Measurements from ENCODE around the gene KIT.

Gene KIT

GRCh38 chr4:54707406-54707805, 49.6 kb downstream of the KIT start:
- Mint-ChIP-seq H3K9me3 (no peaks in the 10 kb centered on the region), H3K27me3 (peaks cover 3% of the 10 kb centered on the region), H3K27ac (no peak overlapping the region), H3K4me1 (peaks cover 10% of the 10 kb centered on the region), H3K4me3 (no peak overlapping the region), H3K36me3 (ENCODE audit: low read depth) (no peaks in the 10 kb centered on the region)
- ATAC-seq (no peak), DNase-seq (no peak)

- no peak overlapping the region for H3K27ac Mint-ChIP-seq
- no peaks in the 10 kb centered on the region for H3K36me3 Mint-ChIP-seq (ENCODE audit: low read depth)
- no peak for ATAC-seq
- no peaks in the 10 kb centered on the region for H3K9me3 Mint-ChIP-seq
- H3K27me3 Mint-ChIP-seq, result peaks cover 3% of the 10 kb centered on the region
- peaks cover 10% of the 10 kb centered on the region for H3K4me1 Mint-ChIP-seq
- no peak overlapping the region for H3K4me3 Mint-ChIP-seq
- DNase-seq, result no peak
Observed at GRCh38 chr4:54708339-54709279, 50.9 kb downstream of the KIT start.

- Mint-ChIP-seq H3K36me3 (ENCODE audit: low read depth) (no peaks in the 10 kb centered on the region), H3K9me3 (no peaks in the 10 kb centered on the region), H3K27me3 (peaks cover 3% of the 10 kb centered on the region), H3K4me1 (peaks cover 10% of the 10 kb centered on the region), H3K27ac (no peak overlapping the region), H3K4me3 (no peak overlapping the region)
- DNase-seq (no peak), ATAC-seq (no peak)
Observed at GRCh38 chr4:54709400-54709799, 51.6 kb downstream of the KIT start.

- Mint-ChIP-seq H3K27ac (no peak overlapping the region), H3K9me3 (no peaks in the 10 kb centered on the region), H3K4me3 (no peak overlapping the region), H3K4me1 (peaks cover 10% of the 10 kb centered on the region), H3K27me3 (peaks cover 3% of the 10 kb centered on the region), H3K36me3 (ENCODE audit: low read depth) (no peaks in the 10 kb centered on the region)
- DNase-seq, result no peak
- ATAC-seq, result no peak
Observed at GRCh38 chr4:54712206-54712605, 54.4 kb downstream of the KIT start.

- DNase-seq, result no peak
- Mint-ChIP-seq H3K4me3 (no peak overlapping the region), H3K36me3 (ENCODE audit: low read depth) (no peaks in the 10 kb centered on the region), H3K9me3 (no peaks in the 10 kb centered on the region), H3K27me3 (no peaks in the 10 kb centered on the region), H3K27ac (no peak overlapping the region), H3K4me1 (peaks cover 3% of the 10 kb centered on the region)
- ATAC-seq, result no peak
Observed at GRCh38 chr4:54714631-54715030, 56.9 kb downstream of the KIT start.

- ATAC-seq, result no peak
- no peaks in the 10 kb centered on the region for H3K36me3 Mint-ChIP-seq (ENCODE audit: low read depth)
- no peaks in the 10 kb centered on the region for H3K4me1 Mint-ChIP-seq
- H3K27me3 Mint-ChIP-seq, result no peaks in the 10 kb centered on the region
- no peak overlapping the region for H3K4me3 Mint-ChIP-seq
- DNase-seq, result no peak
- H3K27ac Mint-ChIP-seq, result no peak overlapping the region
- H3K9me3 Mint-ChIP-seq, result no peaks in the 10 kb centered on the region
Observed at GRCh38 chr4:54716478-54717065, 58.8 kb downstream of the KIT start.

GRCh38 chr4:54717694-54718093, 59.9 kb downstream of the KIT start:
- Mint-ChIP-seq H3K27ac (no peak overlapping the region), H3K9me3 (no peaks in the 10 kb centered on the region), H3K36me3 (ENCODE audit: low read depth) (no peaks in the 10 kb centered on the region), H3K4me3 (no peak overlapping the region), H3K27me3 (no peaks in the 10 kb centered on the region), H3K4me1 (no peaks in the 10 kb centered on the region)
- ATAC-seq (no peak), DNase-seq (no peak)

GRCh38 chr4:54719378-54719777, 61.6 kb downstream of the KIT start:
- H3K4me1 Mint-ChIP-seq, result no peaks in the 10 kb centered on the region
- no peak for ATAC-seq
- no peak overlapping the region for H3K27ac Mint-ChIP-seq
- no peaks in the 10 kb centered on the region for H3K27me3 Mint-ChIP-seq
- H3K4me3 Mint-ChIP-seq, result no peak overlapping the region
- no peaks in the 10 kb centered on the region for H3K36me3 Mint-ChIP-seq (ENCODE audit: low read depth)
- no peaks in the 10 kb centered on the region for H3K9me3 Mint-ChIP-seq
- DNase-seq, result no peak

- no peaks in the 10 kb centered on the region for H3K9me3 Mint-ChIP-seq
- H3K36me3 Mint-ChIP-seq (ENCODE audit: low read depth), result no peaks in the 10 kb centered on the region
- no peak overlapping the region for H3K4me3 Mint-ChIP-seq
- H3K4me1 Mint-ChIP-seq, result no peaks in the 10 kb centered on the region
- ATAC-seq (no peak), DNase-seq (no peak)
- H3K27me3 Mint-ChIP-seq, result no peaks in the 10 kb centered on the region
- H3K27ac Mint-ChIP-seq, result no peak overlapping the region
Observed at GRCh38 chr4:54723220-54723619, 65.5 kb downstream of the KIT start.

- DNase-seq (no peak), ATAC-seq (no peak)
- no peaks in the 10 kb centered on the region for H3K27me3 Mint-ChIP-seq
- no peaks in the 10 kb centered on the region for H3K9me3 Mint-ChIP-seq
- H3K4me3 Mint-ChIP-seq, result no peak overlapping the region
- no peak overlapping the region for H3K27ac Mint-ChIP-seq
- H3K36me3 Mint-ChIP-seq (ENCODE audit: low read depth), result no peaks in the 10 kb centered on the region
- H3K4me1 Mint-ChIP-seq, result no peaks in the 10 kb centered on the region
Observed at GRCh38 chr4:54723820-54724219, 66.1 kb downstream of the KIT start.

GRCh38 chr4:54726907-54727306, 69.2 kb downstream of the KIT start:
- Mint-ChIP-seq H3K9me3 (no peaks in the 10 kb centered on the region), H3K4me1 (no peaks in the 10 kb centered on the region), H3K27ac (no peak overlapping the region), H3K27me3 (no peaks in the 10 kb centered on the region), H3K4me3 (no peak overlapping the region), H3K36me3 (ENCODE audit: low read depth) (no peaks in the 10 kb centered on the region)
- DNase-seq (no peak), ATAC-seq (no peak)

- no peak overlapping the region for H3K4me3 Mint-ChIP-seq
Observed at GRCh38 chr4:54727346-54727745, 69.6 kb downstream of the KIT start.

GRCh38 chr4:54728368-54728767, 70.6 kb downstream of the KIT start:
- H3K27ac Mint-ChIP-seq, result no peak overlapping the region
- H3K4me1 Mint-ChIP-seq, result no peaks in the 10 kb centered on the region
- no peaks in the 10 kb centered on the region for H3K9me3 Mint-ChIP-seq
- no peak for DNase-seq
- ATAC-seq, result no peak
- no peaks in the 10 kb centered on the region for H3K36me3 Mint-ChIP-seq (ENCODE audit: low read depth)
- no peak overlapping the region for H3K4me3 Mint-ChIP-seq
- H3K27me3 Mint-ChIP-seq, result no peaks in the 10 kb centered on the region

More at GRCh38 chr4:54727346-54727745, 69.6 kb downstream of the KIT start:
- DNase-seq, result no peak
- H3K9me3 Mint-ChIP-seq, result no peaks in the 10 kb centered on the region
- no peak for ATAC-seq
- no peaks in the 10 kb centered on the region for H3K4me1 Mint-ChIP-seq
- no peak overlapping the region for H3K27ac Mint-ChIP-seq
- no peaks in the 10 kb centered on the region for H3K36me3 Mint-ChIP-seq (ENCODE audit: low read depth)
- H3K27me3 Mint-ChIP-seq, result no peaks in the 10 kb centered on the region

- H3K4me3 Mint-ChIP-seq, result no peak overlapping the region
- H3K4me1 Mint-ChIP-seq, result no peaks in the 10 kb centered on the region
- no peaks in the 10 kb centered on the region for H3K27me3 Mint-ChIP-seq
- no peaks in the 10 kb centered on the region for H3K9me3 Mint-ChIP-seq
- no peak overlapping the region for H3K27ac Mint-ChIP-seq
- DNase-seq, result no peak
- H3K36me3 Mint-ChIP-seq (ENCODE audit: low read depth), result no peaks in the 10 kb centered on the region
- ATAC-seq, result no peak
Observed at GRCh38 chr4:54729256-54729655, 71.5 kb downstream of the KIT start.

GRCh38 chr4:54730581-54730980, 72.8 kb downstream of the KIT start:
- DNase-seq, result no peak
- Mint-ChIP-seq H3K4me1 (no peaks in the 10 kb centered on the region), H3K27ac (no peak overlapping the region), H3K36me3 (ENCODE audit: low read depth) (no peaks in the 10 kb centered on the region), H3K9me3 (no peaks in the 10 kb centered on the region), H3K4me3 (no peak overlapping the region), H3K27me3 (no peaks in the 10 kb centered on the region)
- ATAC-seq, result no peak
